Measurements from ENCODE around the gene BBS1.

Gene BBS1

DNA sequence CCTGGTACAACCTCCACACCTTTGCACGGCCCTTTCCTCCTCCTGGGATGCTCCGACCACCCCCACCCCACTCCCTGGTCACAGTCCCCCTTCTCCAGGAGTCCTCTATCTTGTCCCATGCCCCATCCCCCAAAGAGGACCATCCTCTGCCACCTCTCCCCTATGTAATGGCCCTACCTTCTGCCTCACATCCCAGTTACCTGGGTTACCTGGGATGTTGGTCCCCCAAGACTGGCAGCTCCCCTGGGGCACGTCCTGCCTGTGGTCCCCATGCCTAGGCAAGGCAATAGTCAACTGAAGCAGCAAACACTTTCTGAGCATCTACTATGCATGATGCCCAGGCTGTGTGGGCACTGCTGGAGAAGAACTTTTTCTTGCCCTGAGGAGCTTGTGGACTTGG lies 45.0 kb downstream of the BBS1 start:
- DNase-seq = no peak

DNA sequence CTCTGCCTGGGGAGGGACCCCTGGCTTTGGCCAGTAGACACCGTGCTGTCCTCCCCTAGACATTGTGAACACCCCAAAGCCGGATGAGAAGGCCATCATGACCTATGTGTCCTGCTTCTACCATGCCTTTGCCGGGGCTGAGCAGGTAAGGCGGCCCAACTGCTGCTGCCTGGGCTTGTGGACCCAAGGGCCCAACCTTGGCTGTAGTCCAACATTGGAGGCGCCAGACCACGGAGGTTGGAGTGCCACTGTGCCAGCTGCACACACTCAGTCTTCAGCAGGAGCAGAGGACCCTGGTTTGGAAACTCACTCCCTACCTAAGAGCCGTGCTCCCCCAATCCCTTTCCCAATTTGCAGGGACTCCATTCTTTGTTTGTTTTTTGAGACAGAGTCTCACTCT lies 45.7 kb downstream of the BBS1 start:
- no peak for DNase-seq

DNA sequence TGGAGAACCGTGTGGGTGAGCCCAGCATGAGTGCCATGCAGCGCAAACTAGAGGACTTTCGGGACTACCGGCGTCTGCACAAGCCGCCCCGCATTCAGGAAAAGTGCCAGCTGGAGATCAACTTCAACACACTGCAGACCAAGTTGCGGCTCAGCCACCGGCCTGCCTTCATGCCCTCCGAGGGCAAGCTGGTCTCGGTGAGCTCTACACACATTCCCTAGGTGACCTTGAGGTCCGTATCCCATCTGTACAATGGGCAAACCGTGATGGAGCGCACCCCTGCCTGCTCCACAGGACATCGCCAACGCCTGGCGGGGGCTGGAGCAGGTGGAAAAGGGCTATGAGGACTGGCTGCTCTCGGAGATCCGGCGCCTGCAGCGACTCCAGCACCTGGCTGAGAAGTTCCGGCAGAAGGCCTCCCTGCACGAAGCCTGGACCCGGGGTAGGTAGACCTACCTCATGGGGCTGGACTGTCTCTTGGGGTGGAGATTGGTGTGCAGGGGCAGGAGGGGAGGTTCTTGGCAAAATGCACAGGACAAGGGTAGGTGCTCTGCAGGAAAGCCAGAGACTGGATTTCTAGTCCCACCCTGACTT lies 47.4 kb downstream of the BBS1 start:
- DNase-seq = no peak

DNA sequence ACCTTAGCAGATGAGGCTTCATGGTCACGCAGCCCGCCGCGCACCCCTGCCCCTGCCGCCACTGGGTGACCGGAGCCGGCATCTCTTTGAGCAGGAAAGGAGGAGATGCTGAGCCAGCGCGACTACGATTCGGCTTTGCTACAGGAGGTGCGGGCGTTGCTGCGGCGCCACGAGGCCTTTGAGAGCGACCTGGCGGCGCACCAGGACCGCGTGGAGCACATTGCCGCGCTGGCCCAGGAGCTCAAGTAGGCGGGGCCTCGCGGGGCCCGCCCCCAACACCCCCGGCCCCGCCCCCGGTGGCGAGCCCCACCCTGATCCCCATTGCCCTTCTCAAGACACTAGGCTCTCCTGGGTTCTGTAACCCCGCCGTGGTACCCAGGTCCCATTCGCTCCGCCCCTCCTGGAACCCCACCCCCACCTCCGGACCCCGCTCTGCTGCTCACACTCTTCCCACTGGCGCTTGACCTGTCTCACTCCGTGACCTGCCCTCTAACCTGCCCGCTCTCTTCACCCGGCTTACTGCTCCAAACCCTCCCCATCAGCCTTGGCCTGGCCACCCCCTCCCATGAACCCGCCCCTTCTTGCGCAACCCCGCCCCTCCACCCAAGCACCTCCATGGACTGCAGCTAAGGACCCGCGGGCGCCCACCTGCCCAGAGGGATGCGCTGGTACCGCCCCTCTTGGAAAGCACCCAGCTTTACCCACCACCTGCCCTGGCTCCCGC lies 48.9 kb downstream of the BBS1 start:
- DNase-seq = peak; percentile 68

DNA sequence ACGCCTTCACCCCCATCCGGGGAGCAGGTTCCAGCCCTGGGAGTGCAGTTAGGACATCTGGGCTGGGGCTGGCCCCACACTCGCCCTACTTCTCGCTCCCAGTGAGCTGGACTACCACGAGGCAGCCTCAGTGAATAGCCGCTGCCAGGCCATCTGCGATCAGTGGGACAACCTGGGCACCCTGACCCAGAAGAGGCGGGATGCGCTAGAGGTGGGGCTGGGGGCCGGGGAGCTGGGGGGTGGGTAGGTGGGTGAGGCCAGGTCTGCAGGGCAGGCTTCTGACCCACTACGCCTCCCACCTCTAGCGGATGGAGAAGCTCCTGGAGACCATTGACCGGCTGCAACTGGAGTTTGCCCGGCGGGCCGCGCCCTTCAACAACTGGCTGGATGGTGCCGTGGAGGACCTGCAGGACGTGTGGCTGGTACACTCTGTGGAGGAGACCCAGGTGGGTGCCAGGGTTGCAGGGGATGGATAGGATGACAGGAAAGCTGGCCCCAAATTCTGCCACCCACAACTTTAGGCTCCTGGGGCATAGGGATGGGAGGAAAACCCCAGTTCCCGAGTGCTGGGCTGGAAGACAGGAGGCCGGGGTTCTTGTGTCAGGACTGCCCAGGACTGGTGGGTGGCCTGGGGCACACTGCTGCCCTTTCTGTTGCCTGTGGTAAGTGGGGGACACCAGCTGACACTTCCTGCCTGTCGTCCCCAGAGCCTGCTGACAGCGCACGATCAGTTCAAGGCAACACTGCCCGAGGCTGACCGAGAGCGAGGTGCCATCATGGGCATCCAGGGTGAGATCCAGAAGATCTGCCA lies 49.6 kb downstream of the BBS1 start:
- no peak for DNase-seq

DNA sequence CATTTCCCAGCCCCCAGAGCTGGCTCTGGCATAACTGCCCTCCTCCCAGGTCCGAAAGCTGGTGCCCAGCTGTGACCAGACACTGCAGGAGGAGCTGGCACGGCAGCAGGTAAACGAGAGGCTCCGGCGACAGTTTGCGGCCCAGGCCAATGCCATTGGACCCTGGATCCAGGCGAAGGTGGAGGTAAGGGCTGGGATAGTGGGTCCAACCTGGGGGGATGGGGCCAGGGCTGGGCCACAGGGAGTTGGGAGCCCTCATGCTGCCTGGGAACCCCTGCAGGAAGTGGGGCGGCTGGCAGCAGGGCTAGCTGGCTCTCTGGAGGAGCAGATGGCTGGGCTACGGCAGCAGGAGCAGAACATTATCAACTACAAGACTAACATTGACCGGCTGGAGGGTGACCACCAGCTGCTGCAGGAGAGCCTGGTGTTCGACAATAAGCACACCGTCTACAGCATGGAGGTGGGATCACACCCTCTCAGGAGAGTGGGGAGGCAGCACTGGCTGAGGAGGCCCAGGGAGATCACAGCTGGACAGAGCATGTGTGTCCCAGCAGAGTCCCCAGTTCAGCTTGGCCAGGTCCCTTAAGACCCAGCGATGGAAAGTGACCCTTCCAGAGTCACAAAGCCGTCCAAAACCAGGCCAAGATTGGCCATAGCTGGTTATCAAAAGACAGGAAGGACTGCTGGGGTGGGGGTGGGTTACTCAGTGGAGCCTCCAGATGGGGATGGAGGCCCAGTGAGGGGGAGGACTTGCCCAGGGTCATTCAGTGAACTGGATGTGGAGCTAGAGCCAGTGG lies 50.9 kb downstream of the BBS1 start:
- DNase-seq = no peak

DNA sequence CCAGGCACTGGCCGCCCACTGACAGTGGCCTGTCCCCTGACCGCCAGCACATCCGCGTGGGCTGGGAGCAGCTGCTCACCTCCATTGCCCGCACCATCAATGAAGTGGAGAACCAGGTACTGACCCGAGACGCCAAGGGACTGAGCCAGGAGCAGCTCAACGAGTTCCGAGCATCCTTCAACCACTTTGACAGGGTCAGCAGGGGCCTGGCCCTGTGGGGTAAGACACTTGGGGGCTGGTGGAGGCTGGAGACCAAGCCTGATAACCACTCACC lies 51.5 kb downstream of the BBS1 start:
- no peak for DNase-seq

DNA sequence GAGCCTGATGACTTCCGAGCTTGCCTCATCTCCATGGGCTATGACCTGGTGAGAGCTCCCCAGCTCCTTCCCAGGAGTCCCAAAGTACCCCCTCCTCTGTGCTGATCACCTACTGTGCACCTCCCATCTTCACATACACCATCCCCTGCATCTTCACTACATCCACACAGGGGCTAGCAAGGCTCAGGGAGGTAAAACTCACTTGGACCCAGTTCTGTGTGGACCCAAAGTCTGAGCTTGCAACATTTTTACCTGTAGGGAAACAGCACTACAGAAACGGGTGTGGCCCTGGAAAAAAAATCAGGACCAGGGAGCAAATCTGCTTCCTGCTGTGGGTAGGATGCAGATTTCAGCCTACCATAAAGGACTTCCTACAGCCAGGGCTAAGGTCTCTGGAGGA lies 51.8 kb downstream of the BBS1 start:
- no peak for DNase-seq

DNA sequence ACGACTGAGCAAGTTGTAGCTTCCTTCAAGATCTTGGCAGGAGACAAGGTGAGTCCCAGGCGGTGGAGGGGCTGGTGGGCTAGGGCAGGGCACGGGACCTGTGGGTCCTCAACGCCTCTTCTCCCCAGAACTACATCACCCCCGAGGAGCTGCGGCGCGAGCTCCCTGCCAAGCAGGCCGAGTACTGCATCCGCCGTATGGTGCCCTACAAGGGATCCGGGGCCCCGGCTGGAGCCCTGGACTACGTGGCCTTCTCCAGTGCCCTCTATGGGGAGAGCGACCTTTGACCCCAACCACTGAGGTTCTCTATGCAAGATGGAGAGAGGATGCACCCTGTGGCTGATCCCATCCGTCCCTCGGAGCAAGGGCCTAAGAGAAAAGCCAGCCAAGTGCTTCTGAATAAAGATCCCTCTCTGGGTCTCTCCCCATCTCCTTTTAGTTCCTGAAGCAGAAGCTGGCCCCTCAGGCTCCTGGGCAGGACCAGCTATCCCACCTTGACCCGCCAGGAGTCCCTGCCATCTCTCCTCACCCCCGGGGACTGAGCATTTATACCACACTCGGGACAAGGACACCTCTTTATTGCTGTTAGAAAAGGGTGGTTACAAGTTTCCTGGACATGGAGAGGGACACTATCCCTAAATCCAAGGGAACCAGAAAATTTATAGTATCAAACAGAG lies 52.6 kb downstream of the BBS1 start:
- DNase-seq = no peak

DNA sequence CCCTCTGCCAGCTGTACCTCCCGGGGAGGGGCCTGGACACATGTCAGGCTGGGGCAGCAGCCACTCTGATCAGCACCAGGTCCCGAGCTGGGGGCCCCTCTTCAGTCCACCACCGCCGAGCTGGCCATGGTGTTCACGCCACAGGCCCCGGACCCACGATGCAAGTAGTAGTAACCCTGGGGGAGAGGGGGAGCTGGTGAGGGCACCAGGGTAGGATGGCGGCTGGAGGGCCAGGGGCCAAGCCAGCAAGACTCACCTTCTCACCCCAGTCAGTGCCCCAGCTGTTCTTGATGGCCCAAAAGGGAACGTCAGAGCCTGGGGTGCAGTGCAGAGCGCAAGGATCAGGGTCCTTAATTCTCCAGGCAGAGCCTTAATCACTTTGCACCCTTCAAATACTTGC lies 53.4 kb downstream of the BBS1 start:
- no peak for DNase-seq

DNA sequence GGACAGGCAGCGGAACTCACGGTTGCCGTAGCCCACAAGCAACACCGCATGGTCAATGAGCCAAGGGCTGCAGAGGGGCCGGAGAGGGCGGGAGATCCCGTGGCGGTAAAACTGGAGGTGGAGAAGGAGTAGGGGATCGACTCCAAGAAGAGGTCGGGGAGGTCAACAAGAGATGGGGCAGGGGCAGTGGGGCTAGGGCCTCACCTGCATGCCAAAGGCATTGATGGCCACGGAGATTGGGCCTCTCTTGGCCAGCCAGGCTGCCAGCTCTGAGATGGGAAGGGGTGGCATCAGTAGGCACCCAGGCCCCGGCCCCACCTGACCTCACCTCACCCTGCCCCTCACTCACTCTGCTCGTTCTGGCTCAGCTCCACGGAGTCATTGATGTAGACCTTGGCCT lies 54.1 kb downstream of the BBS1 start:
- DNase-seq = no peak

DNA sequence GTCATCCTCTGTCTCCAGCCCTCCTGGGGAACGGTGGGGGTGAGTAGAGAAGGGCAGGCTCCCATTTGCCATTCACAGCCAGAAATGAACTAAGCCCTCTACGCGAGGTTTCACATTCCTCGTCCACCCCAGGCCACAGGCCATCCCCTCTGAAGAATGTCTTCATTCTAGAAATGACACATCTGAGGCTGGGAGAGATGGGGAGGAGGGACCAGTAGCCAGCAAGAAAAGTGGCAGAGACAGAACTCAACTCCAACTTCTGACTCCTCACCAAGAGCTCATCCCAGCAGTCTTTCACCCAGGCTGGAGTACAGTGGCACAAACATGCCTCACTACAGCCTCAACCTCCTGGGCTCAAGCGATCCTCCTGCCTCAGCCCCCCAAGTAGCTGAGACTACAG lies 54.5 kb downstream of the BBS1 start:
- no peak for DNase-seq

DNA sequence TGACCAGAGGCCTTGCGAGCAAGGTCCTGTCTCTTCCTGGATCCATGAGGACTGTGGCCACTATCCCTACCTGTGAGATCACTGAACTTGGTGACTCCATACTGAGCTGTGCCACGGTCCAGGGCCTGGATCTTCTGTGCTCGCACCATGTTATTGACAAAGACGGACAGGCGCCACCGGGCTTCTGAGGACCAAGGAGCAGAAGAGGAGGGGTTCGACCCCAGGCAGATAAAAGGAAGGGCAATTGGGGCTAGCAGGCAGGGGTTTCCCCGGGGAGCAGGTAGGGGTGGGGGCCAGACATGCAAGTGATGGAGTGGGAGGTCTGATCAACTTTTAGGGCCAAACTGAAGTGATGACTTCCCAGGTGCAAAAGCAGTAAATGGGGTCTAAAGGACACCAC lies 55.8 kb downstream of the BBS1 start:
- no peak for DNase-seq

DNA sequence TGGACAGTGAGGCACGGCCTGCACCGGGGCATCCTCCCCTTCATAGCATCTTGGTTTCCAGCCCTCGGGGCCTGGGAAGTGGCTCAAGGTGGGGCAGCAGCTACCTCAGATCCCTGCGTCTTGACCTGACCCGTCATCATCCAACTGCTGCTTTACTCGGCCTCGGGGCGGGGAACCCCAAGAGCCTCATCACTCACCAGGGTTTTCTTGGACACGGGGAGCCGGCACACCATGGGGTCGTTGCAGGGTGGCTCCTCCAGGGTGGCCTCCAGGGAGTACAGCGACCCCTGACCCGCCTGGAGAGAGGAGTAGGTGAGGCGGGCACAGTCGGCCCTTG lies 57.3 kb downstream of the BBS1 start:
- DNase-seq = no peak

DNA sequence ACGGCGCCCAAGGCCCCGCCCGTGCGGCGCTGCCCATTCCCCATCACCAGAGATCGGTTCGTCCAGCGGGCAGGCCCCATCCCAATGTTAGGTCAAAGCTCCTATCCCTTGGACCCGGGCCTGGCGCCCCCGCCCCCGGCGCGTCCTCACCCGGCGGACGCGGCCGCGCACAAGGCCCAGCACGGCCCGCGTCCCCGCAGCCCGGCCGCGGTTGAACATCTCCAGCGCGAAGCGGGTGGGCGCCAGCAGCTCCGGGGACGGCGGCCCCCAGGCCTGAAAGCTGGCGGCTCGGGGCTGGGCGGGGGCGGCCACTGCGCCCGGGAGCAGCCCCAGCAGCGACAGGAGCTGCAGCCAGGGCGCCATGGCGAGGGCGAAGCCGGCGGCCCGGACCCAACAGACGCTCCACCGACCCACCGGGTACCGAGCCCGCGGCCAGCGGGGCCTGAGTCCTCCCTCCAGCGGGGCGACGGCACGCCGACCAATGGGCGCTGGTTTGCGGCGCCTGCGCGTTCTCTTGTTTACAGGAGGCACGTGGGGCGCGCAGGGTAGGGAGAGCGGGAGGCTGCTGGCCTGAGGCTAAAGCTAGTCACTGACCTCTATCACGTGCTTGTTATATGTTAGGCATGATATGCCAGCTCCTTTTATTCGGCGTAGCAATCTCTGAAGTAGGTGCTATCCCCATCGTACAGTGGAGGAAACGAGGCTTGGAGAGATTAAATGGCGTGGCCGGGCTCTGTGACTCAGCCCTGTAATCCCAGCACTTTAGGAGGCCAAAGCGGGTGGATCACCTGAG lies 57.9 kb downstream of the BBS1 start, which contains the start of gene CTSF:
CTSF (minus strand) TSS at position 483 of the 793 bp plus-strand sequence; CDS start at position 363, 120 bp downstream.
- DNase-seq = peak; percentile 91

DNA sequence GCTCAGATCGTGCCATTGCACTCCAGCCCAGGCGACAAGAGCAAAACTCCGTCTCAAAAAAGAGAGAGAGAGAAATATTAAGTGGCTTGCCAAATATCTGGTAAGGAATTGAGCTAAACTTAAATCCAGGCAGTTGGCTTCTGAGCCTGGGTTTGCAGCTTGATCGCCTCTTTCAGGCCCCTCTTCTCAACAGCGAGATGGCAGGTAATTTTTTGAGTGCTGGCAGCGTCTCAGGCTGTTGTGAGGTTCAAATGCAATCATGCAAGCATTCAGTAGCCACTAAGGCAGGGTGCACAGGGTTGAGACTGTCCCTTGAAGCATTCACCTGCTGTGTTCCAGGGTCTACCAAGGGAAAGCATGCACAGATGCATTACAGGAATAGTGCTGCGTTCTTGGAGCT lies 58.6 kb downstream of the BBS1 start:
- DNase-seq = no peak

DNA sequence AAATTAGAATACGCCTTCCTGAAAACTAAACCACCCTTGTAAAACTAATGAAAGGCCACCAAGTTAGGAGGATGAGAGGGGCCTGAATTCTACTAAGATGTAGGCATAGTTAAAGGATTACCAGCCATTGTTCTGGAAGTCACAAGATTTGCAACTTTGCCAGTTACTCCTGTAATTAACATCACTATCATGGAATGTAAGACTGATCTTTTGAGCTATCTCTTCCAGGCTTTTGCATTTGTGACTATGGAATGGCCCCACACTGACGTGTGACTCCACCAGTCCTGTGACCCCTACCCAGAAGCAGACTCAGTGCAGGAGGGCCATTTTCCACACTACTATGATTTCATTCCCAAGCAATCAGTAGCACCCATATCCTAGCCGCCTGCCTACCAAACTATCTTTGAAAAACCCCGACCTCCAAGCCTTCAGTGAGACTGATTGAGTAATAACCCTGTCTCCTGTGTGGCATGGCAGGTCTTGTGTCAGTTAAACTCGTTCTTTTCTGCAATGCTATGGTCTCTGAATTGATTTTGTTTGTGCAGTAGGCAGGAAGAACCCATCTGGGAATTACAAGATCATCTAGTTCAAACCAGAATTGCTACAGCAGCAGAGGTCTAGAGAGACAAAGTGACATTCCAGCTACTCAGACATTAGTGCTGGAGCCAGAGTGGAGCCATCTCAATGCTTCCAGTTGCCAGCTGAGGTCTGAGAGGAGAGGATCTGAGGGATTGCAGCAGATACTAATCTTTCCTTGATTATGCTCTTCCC lies 59.8 kb downstream of the BBS1 start:
- DNase-seq = no peak

DNA sequence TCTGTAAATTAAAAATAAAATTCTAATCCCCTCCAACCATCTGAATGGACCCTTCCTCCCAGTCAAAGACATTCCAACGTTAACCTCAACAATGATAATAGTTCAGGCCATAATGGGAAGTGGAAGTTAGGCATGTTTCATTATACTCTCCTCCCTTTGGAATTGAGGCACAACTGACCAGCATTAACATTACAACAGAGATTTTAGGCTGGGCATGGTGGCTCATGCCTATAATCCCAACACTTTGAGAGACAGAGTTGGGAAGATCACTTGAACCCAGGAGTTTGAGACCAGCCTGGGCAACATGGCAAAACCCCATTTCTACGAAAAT lies 60.4 kb downstream of the BBS1 start:
- DNase-seq = no peak

DNA sequence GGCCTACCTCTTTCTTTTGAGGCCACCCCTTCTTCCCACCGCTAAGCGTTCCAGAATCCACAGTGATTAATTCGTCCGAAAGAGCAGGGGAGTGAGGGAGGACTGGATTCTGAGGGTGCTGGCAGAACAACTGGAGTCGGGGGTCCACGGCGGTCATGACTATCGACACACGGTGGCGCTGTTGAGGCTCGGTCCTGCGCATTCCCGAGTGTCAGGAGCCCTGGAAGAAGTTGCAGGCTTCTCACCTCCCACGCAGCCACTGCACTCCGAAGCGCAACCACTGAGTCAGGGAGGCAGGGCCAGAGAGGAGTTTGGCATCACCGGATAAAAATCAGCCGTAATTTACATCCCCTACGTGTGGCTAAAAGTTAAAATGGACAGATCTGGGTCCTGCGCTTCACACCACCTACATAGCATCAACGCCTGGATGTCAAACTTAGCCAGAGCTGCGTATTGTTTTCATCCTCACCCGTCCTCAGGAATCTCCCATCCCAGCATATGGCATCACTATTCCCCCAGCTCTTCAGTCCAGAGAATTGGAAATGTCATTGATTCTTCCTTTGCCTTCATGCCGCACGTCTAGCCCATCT lies 68.7 kb downstream of the BBS1 start:
- DNase-seq = peak; percentile 94

DNA sequence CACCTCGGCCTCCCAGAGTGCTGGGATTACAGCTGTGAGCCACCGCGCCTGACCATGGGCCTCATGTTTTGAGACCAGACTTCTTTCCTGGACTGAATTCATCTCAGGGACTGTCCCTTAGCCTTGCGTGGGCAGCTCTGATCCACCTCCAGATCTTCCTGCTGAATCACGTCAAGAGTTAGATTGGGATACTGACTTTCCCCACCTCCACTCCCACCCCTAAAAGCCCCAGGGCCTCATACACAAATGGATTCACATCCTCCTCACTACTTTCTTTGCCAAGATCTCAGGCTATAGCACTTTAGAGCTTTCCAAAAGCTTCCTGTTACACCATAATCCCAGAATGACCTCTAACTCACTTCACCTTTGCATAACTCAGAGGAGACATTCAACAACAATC lies 70.4 kb downstream of the BBS1 start:
- no peak for DNase-seq

DNA sequence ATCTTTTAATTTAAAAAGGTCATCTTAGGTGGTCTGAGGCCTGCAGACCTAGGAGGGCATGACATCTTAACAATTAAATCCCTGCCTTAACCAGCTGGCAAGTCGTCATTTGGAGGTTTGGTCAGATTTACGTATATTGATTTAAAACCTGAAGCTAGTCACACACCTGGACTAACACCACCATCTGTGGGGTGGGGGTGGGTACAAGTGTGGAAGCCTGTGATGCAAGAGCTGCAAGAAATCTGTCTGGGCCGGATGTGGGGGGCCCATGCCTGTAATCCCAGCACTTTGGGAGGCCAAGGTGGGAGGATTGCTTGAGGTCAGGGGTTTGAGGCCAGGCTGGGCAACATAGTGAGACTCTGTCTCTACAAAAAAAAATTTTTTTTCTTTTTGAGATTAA lies 70.8 kb downstream of the BBS1 start:
- DNase-seq = no peak
